ENCODE results near the gene FAM222A.

The FAM222A gene

DNA sequence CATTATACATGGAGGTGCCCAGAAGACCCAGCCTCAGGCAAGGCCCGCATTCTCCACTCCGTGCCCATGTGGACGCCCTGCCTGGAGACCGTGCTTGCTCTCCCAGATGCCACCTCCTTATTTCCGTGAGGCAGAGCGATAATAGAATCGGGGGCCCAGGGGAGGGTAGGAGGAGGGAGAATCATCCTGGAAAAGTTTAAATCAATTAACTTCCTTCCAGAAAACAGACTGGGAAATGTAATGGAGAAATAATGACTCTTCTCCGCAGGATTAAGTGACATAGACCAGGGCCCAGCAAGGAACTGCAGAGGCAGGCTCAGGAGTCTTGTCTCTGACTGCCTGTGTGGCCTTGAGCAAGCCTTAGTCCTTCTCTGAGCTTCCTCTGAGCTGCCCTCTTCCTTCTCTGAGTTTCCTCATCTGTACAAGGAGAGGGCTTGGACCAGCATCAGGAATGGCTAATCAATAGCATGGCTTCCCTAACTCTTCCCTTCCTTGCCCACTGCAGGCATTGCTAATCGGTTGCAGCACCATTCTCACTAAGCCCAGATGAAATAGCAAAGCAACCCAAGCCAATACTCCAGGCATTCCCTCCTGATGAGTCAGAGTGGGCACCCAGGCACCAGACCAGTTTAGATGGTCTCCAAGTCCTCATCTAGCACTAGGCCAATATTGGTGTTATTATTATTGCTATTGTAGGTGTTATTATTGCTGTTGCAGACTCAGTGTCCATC, 11.3 kb upstream of the FAM222A start:
- H3K36me3 Mint-ChIP-seq: no peaks in the 10 kb centered on the region
- peaks cover 46% of the 10 kb centered on the region for H3K27me3 Mint-ChIP-seq
- ATAC-seq: peak; percentile 31
- no peaks in the 10 kb centered on the region for H3K4me1 Mint-ChIP-seq
- H3K27ac Mint-ChIP-seq: no peak overlapping the region
- no peak overlapping the region for H3K4me3 Mint-ChIP-seq
- no peaks in the 10 kb centered on the region for H3K9me3 Mint-ChIP-seq

DNA sequence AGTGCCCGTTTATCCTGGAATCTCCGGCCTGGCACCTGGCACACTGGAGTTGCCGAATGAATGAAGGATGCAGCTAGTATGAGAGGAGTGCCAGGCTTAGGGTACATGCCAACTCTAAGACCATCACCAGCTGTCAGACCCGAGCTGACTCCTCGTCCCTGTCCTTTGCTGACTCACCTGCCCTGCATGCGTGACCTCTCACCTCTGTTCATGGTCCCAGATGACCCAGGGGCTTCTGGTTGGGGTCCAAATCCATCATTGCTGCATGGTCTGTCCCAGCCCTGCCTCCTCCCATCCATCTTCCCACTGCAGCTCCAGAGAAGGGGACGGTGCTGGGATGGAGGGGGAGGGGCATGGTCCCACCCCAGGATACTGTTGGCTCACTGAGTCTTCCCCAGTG, 9.9 kb upstream of the FAM222A start:
- Mint-ChIP-seq H3K27ac (no peak overlapping the region), H3K36me3 (no peaks in the 10 kb centered on the region), H3K27me3 (peaks cover 61% of the 10 kb centered on the region), H3K9me3 (no peaks in the 10 kb centered on the region), H3K4me3 (no peak overlapping the region), H3K4me1 (no peaks in the 10 kb centered on the region)
- peak; percentile 32 for ATAC-seq

DNA sequence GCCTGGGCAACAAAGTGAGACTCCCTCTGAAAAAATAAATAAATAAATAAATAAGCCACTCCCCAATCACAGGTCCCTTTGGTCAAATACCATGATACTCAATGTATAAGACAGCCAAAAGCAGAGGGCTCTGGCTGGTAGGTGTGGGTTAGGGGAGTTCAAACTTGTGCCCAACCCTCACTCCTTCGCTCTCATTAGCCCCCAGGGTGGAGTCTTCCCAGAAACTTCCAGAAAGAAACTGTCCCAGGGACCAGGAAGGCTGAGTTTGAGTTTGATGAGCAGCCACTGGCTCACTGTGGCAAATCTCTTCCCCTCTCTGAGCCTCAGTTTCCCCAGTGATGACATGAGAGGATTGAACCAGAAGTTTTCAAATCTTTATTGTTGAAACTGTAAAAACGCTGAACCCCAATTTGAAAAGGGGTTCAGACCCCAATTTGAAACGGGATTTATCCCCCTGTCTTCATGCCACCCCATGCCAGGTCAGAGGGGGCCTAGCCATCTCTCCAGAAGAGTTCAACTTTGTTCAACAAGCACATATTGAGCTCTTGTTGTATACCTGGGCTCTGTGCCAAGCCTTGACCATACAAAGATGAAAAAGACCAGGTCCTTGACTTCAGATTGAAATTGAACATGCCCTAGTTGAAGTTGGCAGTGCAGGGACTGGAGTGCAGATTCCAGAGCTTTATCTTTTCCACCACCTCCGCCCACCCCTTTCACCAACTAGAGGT, 9.1 kb upstream of the FAM222A start:
- Mint-ChIP-seq H3K9me3 (no peaks in the 10 kb centered on the region), H3K4me1 (no peaks in the 10 kb centered on the region), H3K4me3 (no peak overlapping the region), H3K27ac (no peak overlapping the region), H3K27me3 (peaks cover 67% of the 10 kb centered on the region), H3K36me3 (no peaks in the 10 kb centered on the region)
- no peak for ATAC-seq

DNA sequence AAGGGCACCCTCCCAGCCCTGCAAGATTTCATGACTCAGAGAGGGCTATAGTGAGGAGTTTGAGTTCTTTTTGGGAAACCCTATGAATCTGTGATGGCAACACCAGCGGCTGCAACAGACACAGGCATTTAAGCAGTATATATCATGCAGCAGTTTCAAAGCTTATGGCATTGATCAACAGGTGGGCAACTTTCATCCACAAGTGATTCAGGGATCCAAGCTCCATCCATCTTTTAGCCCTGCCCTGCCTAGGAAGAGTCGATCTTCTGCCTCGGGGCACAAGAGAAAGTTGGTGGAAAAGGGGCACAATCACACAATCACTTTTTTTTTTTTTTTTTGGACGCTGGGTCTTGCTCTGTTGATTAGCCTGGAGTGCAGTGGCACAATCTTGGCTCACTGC, 8.3 kb upstream of the FAM222A start:
- H3K27ac Mint-ChIP-seq: no peak overlapping the region
- H3K27me3 Mint-ChIP-seq: peaks cover 74% of the 10 kb centered on the region
- ATAC-seq: no peak
- no peak overlapping the region for H3K4me3 Mint-ChIP-seq
- no peaks in the 10 kb centered on the region for H3K9me3 Mint-ChIP-seq
- H3K4me1 Mint-ChIP-seq: no peaks in the 10 kb centered on the region
- no peaks in the 10 kb centered on the region for H3K36me3 Mint-ChIP-seq

DNA sequence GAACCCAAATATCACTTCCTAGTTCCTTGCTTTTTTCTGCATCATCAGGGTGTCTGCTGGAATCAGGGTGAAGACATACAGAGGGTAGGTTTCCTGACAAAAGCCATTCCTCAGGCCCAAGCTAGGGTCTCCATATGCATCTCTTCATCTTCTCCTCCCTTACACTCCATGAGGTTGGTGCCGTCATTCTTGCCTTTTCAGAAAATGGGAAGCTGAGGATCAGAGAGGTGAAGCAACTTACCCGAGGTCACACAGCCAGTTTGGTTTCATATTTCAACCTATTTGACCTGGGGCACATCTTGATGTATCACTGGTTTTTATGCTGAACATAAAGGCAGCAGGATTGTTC, 7.3 kb upstream of the FAM222A start:
- H3K9me3 Mint-ChIP-seq: no peaks in the 10 kb centered on the region
- peaks cover 78% of the 10 kb centered on the region for H3K27me3 Mint-ChIP-seq
- H3K36me3 Mint-ChIP-seq: no peaks in the 10 kb centered on the region
- ATAC-seq: no peak
- H3K4me1 Mint-ChIP-seq: no peaks in the 10 kb centered on the region
- H3K27ac Mint-ChIP-seq: no peak overlapping the region
- no peak overlapping the region for H3K4me3 Mint-ChIP-seq

DNA sequence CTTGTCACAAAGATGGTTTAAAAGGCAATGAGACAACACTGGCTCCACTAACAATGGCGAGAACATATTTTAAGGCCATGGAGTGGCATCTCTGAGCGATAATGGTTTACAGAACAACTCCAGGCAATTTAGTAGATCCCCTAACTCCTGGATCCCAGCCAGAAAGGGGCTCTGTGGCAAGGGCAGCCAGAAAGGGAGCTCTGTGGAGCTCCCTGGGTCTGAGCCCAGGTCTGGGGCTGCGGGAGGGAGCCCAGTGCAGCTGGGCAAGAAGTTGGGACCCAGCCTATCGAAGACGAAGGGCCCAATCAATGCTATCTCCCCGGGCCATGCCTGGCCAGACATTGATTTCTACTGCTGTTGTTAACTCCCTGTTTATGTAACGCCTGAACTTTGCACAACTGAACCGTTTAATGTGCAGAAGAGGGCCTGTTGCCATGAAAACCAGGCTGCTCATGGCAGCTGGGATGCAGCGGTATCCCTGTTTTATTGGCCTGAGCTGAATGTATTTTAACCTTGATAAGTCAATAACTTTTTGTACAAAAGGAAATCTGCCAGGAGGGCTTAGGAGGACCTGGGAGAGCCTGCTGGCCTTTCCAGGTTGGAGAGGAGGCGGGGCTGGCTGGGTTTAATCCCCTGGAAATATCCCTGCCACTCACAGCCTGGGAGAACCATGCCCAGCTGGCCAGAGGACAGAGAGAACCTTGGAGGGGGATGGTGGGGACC, 6.7 kb upstream of the FAM222A start:
- Mint-ChIP-seq H3K27me3 (peaks cover 78% of the 10 kb centered on the region), H3K4me3 (no peak overlapping the region), H3K27ac (no peak overlapping the region), H3K36me3 (no peaks in the 10 kb centered on the region), H3K9me3 (no peaks in the 10 kb centered on the region), H3K4me1 (no peaks in the 10 kb centered on the region)
- no peak for ATAC-seq

DNA sequence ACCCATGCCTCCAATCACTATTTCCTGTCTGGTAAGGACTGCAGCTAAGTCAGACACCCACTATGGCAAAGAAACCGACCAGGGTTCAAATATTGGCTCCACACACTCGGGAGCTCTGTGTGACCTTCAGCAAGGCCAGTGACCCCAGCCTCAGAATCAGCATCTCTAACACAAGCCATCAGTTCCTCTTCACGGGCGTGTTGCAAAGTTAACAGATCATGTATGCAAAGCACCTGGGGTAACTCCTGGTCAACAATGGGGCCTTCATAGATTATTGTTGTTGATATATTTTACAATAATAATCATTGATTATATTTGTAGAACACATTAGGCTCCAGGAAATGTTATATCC, 6.2 kb upstream of the FAM222A start:
- no peak overlapping the region for H3K4me3 Mint-ChIP-seq
- no peaks in the 10 kb centered on the region for H3K36me3 Mint-ChIP-seq
- no peak overlapping the region for H3K27ac Mint-ChIP-seq
- ATAC-seq: no peak
- H3K9me3 Mint-ChIP-seq: no peaks in the 10 kb centered on the region
- H3K4me1 Mint-ChIP-seq: no peaks in the 10 kb centered on the region
- H3K27me3 Mint-ChIP-seq: peaks cover 78% of the 10 kb centered on the region

DNA sequence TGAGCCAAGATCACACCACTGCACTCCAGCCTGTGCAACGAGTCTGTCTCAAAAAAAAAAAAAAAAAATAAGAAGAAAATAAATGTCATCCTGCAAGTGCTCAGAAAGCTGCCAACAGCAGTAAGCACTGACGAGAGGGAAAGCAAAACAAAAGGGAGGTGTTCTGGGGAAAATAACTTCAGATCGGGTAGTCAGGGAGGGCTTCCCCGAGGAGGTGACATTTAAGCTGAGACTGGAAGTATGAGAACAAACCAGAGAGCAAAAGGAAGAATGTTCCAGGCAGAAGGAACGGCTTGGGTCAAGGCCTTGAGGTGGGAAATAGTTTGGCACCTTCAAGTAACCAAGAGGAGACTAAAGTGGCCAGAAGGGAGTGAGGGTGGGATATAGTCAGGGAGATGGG, 4.7 kb upstream of the FAM222A start:
- no peak overlapping the region for H3K27ac Mint-ChIP-seq
- no peaks in the 10 kb centered on the region for H3K4me1 Mint-ChIP-seq
- H3K9me3 Mint-ChIP-seq: no peaks in the 10 kb centered on the region
- peaks cover 65% of the 10 kb centered on the region for H3K27me3 Mint-ChIP-seq
- no peaks in the 10 kb centered on the region for H3K36me3 Mint-ChIP-seq
- no peak overlapping the region for H3K4me3 Mint-ChIP-seq
- no peak for ATAC-seq

DNA sequence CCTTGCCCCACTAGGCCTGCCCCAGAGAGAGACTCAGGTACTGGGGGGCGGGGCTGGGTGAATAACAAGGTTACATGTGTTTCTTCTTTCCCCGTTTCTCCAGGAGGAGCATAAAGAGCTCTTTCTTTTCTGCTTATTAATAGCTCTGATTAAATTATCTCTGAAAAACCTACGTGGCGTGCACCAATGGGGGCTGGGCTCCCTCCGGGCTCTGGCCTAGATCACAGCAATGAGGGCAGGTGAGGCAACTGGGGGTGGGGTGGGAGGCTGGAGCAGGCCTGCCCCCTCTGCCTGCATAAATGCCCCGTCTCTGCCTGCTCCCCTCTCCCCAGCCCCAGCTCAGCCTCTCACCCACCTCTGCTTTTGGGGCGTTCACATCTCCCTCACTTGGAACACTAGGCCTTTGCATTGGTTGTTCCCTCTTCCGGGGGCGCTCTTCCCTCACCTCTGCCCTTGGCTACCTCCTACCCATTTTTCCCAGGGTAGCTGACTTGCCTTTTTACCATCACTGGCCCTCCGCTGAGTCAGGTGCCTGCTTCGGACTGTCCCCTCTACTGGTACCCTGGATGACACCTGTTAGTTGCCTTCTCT, 4.1 kb upstream of the FAM222A start:
- no peak for ATAC-seq
- H3K27me3 Mint-ChIP-seq: peaks cover 60% of the 10 kb centered on the region

DNA sequence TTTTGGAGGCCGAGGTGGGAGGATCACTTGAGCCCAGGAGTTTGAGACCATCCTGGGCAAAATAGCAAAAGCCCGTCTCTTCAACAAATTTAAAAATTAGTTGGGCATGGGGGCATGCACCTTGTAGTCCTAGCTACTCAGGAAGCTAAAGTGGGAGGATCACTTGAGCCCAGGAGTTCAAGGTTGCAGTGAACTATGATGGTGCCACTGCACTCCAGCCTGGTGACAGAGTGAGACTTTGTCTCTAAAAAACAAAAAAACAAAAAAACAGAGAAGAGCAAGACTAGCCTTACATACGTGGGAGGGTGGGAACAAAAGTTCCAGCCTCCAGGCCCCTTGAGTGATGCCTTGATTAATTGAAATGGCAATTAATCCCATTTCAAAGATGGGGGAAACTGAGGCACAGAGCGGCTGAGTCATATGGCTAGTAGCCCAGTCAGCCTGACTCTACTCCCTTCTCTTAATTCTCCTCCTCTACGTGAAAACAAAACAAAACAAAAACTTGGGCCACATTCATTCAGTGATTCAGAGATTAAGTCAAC, 3.3 kb upstream of the FAM222A start:
- ATAC-seq: no peak
- peaks cover 6% of the 10 kb centered on the region for H3K4me1 Mint-ChIP-seq
- no peaks in the 10 kb centered on the region for H3K9me3 Mint-ChIP-seq
- peaks cover 55% of the 10 kb centered on the region for H3K27me3 Mint-ChIP-seq
- H3K4me3 Mint-ChIP-seq: no peak overlapping the region
- no peak overlapping the region for H3K27ac Mint-ChIP-seq
- no peaks in the 10 kb centered on the region for H3K36me3 Mint-ChIP-seq

More for the DNA sequence above, 4.1 kb upstream of the FAM222A start:
- Mint-ChIP-seq H3K9me3 (no peaks in the 10 kb centered on the region), H3K36me3 (no peaks in the 10 kb centered on the region), H3K4me3 (no peak overlapping the region), H3K4me1 (no peaks in the 10 kb centered on the region), H3K27ac (no peak overlapping the region)

DNA sequence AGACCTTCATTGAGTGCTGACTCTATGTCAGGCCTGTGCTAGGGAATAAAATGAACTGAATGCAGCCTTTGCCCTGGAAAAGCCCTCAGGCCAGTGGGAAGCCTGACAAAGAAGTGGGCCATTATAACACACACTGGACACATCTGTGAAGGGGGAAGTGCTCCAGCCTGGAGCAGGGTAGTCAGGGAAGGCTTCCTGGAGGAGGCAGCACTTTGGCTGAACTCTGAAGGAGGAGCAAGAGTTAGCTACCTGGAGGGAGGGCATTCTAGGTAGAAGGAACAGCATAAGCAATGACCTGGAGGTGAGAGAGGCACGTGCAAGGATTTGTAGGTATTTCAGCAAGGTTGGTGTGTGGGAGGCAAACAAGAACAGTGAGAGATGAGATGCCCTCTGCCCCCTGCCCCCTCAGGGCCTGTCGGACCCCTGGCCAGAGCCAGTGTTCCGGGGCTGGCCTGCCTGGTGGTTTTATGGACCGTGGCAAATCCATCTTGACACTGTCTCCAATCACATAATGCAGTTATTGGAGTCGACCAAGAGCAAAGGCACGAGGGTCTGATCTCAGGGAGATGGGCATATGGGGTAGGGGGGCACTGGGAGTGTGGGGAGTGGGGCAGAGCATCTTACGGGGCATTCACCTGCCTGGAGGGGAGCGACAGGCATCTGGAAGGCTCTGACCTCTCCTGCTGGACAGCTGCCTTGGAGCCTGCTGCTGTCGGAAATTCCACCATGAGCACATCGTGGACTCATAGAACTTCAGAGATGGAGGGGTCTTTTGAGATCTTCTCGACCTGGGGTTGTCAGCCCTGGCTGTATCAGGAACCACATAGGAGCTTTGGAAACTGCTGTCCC, 2.7 kb upstream of the FAM222A start:
- peaks cover 12% of the 10 kb centered on the region for H3K4me1 Mint-ChIP-seq
- H3K9me3 Mint-ChIP-seq: no peaks in the 10 kb centered on the region
- ATAC-seq: no peak
- H3K4me3 Mint-ChIP-seq: no peak overlapping the region
- peaks cover 55% of the 10 kb centered on the region for H3K27me3 Mint-ChIP-seq
- H3K27ac Mint-ChIP-seq: no peak overlapping the region
- H3K36me3 Mint-ChIP-seq: no peaks in the 10 kb centered on the region

DNA sequence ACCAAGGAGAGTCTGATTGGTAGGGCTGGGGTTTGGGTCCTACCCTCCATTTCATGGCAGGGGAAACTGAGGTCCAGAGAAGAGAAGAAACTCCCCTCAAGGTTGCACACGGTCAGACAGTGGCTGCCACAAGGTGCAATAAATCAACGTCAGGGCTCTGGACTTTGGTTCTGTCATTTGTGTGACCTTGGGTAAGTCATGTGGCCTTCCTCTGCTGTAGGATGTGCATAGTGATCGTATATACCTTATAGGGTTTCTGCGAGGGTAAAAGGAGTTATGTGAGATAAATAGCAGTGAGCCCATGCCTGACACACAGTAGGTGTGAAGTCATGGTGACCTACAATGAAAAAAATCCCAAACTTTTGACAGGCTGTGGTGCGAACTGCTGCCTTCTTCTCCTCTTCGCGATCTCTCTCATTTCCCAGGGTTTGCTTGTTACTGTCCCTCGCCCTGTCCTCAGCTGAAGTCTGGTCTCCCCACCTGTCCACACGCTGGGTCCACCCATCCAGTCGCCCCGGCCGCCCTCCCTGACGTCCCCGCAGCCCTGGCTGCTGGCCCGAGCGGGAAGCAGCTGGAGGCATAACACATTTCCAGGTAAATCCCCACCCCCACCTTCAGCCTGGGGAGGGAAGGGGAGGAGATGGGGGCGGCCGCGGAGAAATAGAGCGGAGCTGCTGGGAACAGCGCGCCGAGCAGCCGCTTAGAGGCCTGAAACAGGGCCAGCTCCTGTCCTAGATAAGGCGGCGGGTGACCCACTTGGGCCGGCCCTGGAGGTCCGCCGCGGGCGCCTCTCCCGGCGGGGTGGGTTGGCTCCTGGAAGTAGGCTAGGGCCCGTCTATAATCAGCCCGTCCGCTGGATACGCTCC, 1.8 kb upstream of the FAM222A start:
- Mint-ChIP-seq H3K4me1 (peaks cover 12% of the 10 kb centered on the region), H3K27me3 (peaks cover 63% of the 10 kb centered on the region), H3K27ac (no peak overlapping the region), H3K9me3 (no peaks in the 10 kb centered on the region), H3K4me3 (no peak overlapping the region), H3K36me3 (no peaks in the 10 kb centered on the region)
- ATAC-seq: no peak

DNA sequence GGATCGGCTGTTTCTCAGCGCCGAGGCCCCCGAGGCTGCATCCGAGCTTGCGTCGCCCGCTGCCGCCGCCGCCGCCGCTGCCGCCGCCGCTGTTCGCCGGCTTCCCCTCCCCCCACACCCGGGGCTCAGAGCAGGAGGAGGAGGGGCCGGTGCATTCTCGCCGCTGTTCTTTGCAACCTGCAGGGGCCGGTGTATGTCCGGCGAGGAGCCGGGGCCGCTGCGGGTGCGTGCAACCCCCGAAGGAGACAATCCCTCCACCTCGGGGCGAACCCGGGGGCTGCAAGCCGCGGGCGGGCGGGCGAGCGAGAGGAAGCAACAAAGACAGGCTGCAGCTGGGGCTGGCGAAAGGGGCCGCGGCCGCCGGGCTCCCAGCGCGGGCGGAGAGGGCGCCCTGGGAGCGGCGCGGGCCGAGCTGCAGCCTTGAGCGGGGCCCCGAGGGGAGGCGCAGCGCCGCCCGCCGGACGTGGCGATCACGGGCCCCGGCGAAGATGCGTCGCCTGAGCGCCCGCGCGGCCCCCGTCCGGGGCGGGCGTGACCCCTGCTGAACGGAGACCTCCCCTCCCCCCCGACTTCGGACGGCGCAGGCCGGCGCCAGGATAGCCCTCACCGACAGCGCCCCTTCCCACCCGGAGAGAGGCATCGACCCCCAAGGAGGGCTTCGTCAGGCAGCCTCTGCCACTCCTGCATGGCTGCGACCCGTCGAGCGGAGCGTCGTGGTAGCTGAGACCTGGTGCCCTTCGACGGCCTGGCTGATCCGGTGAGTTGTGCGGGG, 702 bp downstream of the FAM222A start:
- ATAC-seq: peak; percentile 56
- Mint-ChIP-seq H3K27me3 (peaks cover 63% of the 10 kb centered on the region), H3K9me3 (no peaks in the 10 kb centered on the region)

More for the DNA sequence above, 702 bp downstream of the FAM222A start:
- Mint-ChIP-seq H3K4me3 (peak overlapping the region; percentile 82), H3K4me1 (peaks cover 12% of the 10 kb centered on the region), H3K27ac (no peak overlapping the region), H3K36me3 (no peaks in the 10 kb centered on the region)

Data from stimulated activated memory B cell treated with anti-CD40 and anti-IgM and Interleukin-4, amounts not matched to agents 10 μg/mL and 1 μg/mL and 100 μg/mL, for 72 hours (primary cell).